GM12891 (cell line): ENCODE data around the gene ACVR1.

Experiments used
- PAX5 ChIP-seq: IDR thresholded peaks from 2 replicates; pipeline ENCODE4 v1.6.1; 2011; ENCODE audit warnings: low read length, moderate library complexity, mild to moderate bottlenecking; ENCODE audit not compliant: insufficient read depth, severe bottlenecking
- POLR2A ChIP-seq: IDR thresholded peaks from 2 replicates; pipeline ENCODE4 v1.6.1; 2011; ENCODE audit warnings: low read depth, low read length, control low read depth
- TAF1 ChIP-seq: IDR thresholded peaks from 2 replicates; pipeline ENCODE4 v1.6.1; 2011; ENCODE audit warnings: low read depth, low read length, control low read depth

DNA sequence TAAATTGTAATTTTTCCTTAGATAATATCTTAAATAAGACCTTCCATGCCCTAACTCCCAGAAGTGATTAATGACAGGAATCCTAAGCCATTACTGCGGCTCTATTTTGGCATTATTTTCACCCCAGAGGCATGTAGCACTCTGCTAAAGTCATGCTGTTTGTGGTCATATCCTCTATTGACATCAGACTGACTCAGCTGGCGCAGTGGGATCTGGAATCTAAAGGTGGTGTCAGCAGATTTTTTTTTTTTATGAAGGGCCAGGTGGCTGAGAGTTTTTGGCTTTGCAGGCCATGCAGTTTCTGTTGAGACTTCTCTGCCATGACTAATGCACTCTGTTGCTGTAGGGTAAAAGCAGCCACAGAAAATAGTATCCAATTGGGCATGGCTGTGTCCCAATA, 183.4 kb downstream of the ACVR1 start:
- no peak for TF ChIP-seq PAX5
- TF ChIP-seq TAF1: no peak
- TF ChIP-seq POLR2A: no peak
